B cell (primary cell): Measurements from ENCODE around the gene MAPT. TPM values are rescaled to one million over a fixed set of nuclear protein-coding genes. Genes with fewer than 3 reads are reported as not detected.
"Not testable (repeated sequence)": the region's sequence is repeated elsewhere in the genome, so short reads cannot be mapped to it uniquely, and the experiment has no call there.

Experiments used
- ATAC-seq: fragments of 200-7000 bp; cut with Tn5 transposase; one replicate; pipeline ENCODE4 v1.10.0; 2021; ENCODE audit warnings: low read depth, mild to moderate bottlenecking, moderate number of reproducible peaks, moderate library complexity
- CTCF ChIA-PET: fragments of 350-600 bp; sonication (Branson Sonifier 250); formaldehyde crosslinking; loops from one replicate; lab custom pipeline; 2021; ENCODE audit warnings: antibody characterized with exemption, inconsistent platforms; lab: Charles Lee
- POLR2A ChIA-PET: fragments of 350-600 bp; sonication (Branson Sonifier 250); formaldehyde crosslinking; loops from one replicate; lab custom pipeline; 2021; ENCODE audit warnings: antibody characterized with exemption; lab: Charles Lee
- DNase-seq: peaks from one replicate; pipeline ENCODE4 v3.0.0; 2013
- H2AFZ ChIP-seq: 2 replicates; pipeline ENCODE4 v1.6.1; 2012; ENCODE audit warnings: mild to moderate bottlenecking, low read depth, low read length; ENCODE audit not compliant: insufficient read depth, poor library complexity, severe bottlenecking
- H3K27ac ChIP-seq, 2 donors: 1 replicate in 1 of 2; 2 replicates in 1 of 2; pipeline ENCODE4 v1.5.1; 2012 to 2013; ENCODE audit warnings: low read length in 2 of 2, mild to moderate bottlenecking in 2 of 2, moderate library complexity in 1 of 2
- H3K27me3 ChIP-seq, 4 experiments: fragments of 200-600 bp in 1 of 4; sonication (generic) in 1 of 4; replicated peaks in 1 of 4; 1 replicate in 2 of 4; 2 replicates in 2 of 4; pipeline versions ENCODE4 v1.6.1 to v1.7.0; 2013 to 2016; ENCODE audit warnings: low read length in 3 of 4, mild to moderate bottlenecking in 2 of 4, mixed read lengths in 1 of 4, moderate library complexity in 1 of 4; ENCODE audit not compliant: insufficient read depth in 4 of 4, control insufficient read depth in 3 of 4; ENCODE audit errors: control extremely low read depth in 1 of 4
- H3K36me3 ChIP-seq, 2 experiments: replicated peaks in 1 of 2; 1 replicate in 1 of 2; 2 replicates in 1 of 2; pipeline versions ENCODE4 v1.6.1 to v1.7.1; 2013; ENCODE audit warnings: low read length in 1 of 2; ENCODE audit not compliant: insufficient read depth in 2 of 2, control insufficient read depth in 1 of 2; ENCODE audit errors: control extremely low read depth in 1 of 2, extremely low read depth in 1 of 2
- H3K4me1 ChIP-seq, 2 donors: fragments of 200-600 bp in 1 of 2; sonication (generic) in 1 of 2; 1 replicate in 1 of 2; 2 replicates in 1 of 2; pipeline versions ENCODE4 v1.5.1 to v1.6.1; 2013 to 2017; ENCODE audit warnings: low read length in 2 of 2; ENCODE audit not compliant: control insufficient read depth in 2 of 2, insufficient read depth in 2 of 2
- H3K4me2 ChIP-seq: replicated peaks from 2 replicates; pipeline ENCODE3; 2012; ENCODE audit warnings: mild to moderate bottlenecking, low read depth, low read length; ENCODE audit not compliant: poor library complexity, severe bottlenecking
- H3K4me3 ChIP-seq, 5 experiments: fragments of 200-600 bp in 1 of 5; sonication (generic) in 1 of 5; 1 replicate in 3 of 5; 2 replicates in 2 of 5; pipeline versions ENCODE4 v1.5.1 to v1.7.0; 2011 to 2016; ENCODE audit warnings: low read length in 4 of 5, mild to moderate bottlenecking in 4 of 5, low read depth in 2 of 5, control low read depth in 1 of 5, moderate library complexity in 1 of 5; ENCODE audit not compliant: insufficient read depth in 1 of 5; ENCODE audit errors: control extremely low read depth in 1 of 5, extremely low read depth in 1 of 5
- H3K79me2 ChIP-seq: fragments of 200-600 bp; sonication (generic); one replicate; pipeline ENCODE4 v1.6.0; 2016; ENCODE audit warnings: low read length; ENCODE audit not compliant: control insufficient read depth, insufficient read depth
- H3K9ac ChIP-seq: fragments of 200-600 bp; sonication (generic); 2 replicates; pipeline ENCODE4 v1.6.1; 2017; ENCODE audit warnings: mild to moderate bottlenecking, low read length, moderate library complexity
- H3K9me3 ChIP-seq, 3 donors: one replicate each; pipeline versions ENCODE4 v1.6.1 to v1.7.1; 2013; ENCODE audit warnings: low read length in 2 of 3; ENCODE audit not compliant: control insufficient read depth in 2 of 3, insufficient read depth in 1 of 3; ENCODE audit errors: control extremely low read depth in 1 of 3
- H4K20me1 ChIP-seq: 2 replicates; pipeline ENCODE4 v1.6.0; 2012; ENCODE audit warnings: mild to moderate bottlenecking, low read length; ENCODE audit not compliant: insufficient read depth, control insufficient read depth, poor library complexity, severe bottlenecking
- H3K27ac Mint-ChIP-seq: one replicate; pipeline ENCODE4 v1.8.0; 2021; ENCODE audit warnings: mixed read lengths
- H3K27me3 Mint-ChIP-seq: one replicate; pipeline ENCODE4 v1.8.0; 2021; ENCODE audit warnings: mixed read lengths
- H3K4me1 Mint-ChIP-seq: one replicate; pipeline ENCODE4 v1.8.0; 2021; ENCODE audit warnings: mixed read lengths
- H3K4me3 Mint-ChIP-seq: one replicate; pipeline ENCODE4 v1.8.0; 2021; ENCODE audit warnings: mixed read lengths
- H3K9me3 Mint-ChIP-seq: one replicate; pipeline ENCODE4 v1.8.0; 2022; ENCODE audit warnings: mixed read lengths; ENCODE audit not compliant: insufficient read depth
- CTCF ChIP-seq: fragments of 200-600 bp; IDR thresholded peaks from one replicate; pipeline ENCODE4 v1.8.0; 2022; ENCODE audit warnings: antibody characterized with exemption, mild to moderate bottlenecking
- EZH2 ChIP-seq: IDR thresholded peaks from 2 replicates; pipeline ENCODE4 v1.6.1; 2012; ENCODE audit warnings: borderline replicate concordance, low read depth, mild to moderate bottlenecking, moderate library complexity, low read length; ENCODE audit not compliant: insufficient read depth, poor library complexity, severe bottlenecking
- WGBS: methylation state at CpG from one replicate; pipeline ENCODE4 v1.1.5; 2013; ENCODE audit warnings: missing lambda C conversion rate; ENCODE audit not compliant: insufficient coverage; 5-methylcytosine and 5-hydroxymethylcytosine counted together
- intact Hi-C: fragments of 100-400 bp; cut with micrococcal nuclease; formaldehyde crosslinking; loops from one replicate; pipeline ENCODE4 v1.10.0; 2022
- polyA plus RNA-seq: library from polyadenylated mRNA; depleted of rRNA; stranded (reverse); fragments of >200 nt; gene quantifications from 2 replicates; pipeline ENCODE4 v1.2.3, GENCODE V29; 2012
- total RNA-seq, 2 donors: library from RNA; stranded (reverse); fragments of 120-200 nt in 1 of 2; gene quantifications; 1 replicate in 1 of 2; 2 replicates in 1 of 2; pipeline versions ENCODE4 v1.2.3 to v1.2.4, GENCODE V29; 2013 to 2022

MAPT gene
- total and polyA plus RNA-seq, 2 donors (not counting 1 experiment from before 2014, with no cell fraction given) = 0.13 to 0.20 TPM

- H3K4me3 Mint-ChIP-seq = no peak overlapping the region
- no peak for ATAC-seq
- no peaks in the 10 kb centered on the region for H3K9me3 ChIP-seq
- H3K4me1 ChIP-seq = no peaks in the 10 kb centered on the region
- no peaks in the 10 kb centered on the region for H3K36me3 ChIP-seq
- peaks cover 0 to 16% (median 2%) of the 10 kb centered on the region in 4 experiments for H3K27me3 ChIP-seq
- H3K27me3 Mint-ChIP-seq = peaks cover 35% of the 10 kb centered on the region
- H3K4me3 ChIP-seq = no peak overlapping the region
- intact Hi-C loops = no loop called here
- no peak overlapping the region for H3K27ac ChIP-seq
- no peak overlapping the region for H3K27ac Mint-ChIP-seq
- H3K79me2 ChIP-seq = no peaks in the 10 kb centered on the region
- TF ChIP-seq CTCF (no peak), EZH2 (no peak)
- ChIA-PET POLR2A (no interaction called here), CTCF (no interaction called here)
- no peak overlapping the region for H3K4me2 ChIP-seq
- H2AFZ ChIP-seq = no peak overlapping the region
- H4K20me1 ChIP-seq = no peaks in the 10 kb centered on the region
- 83% methylated on average over 4 of the region's 4 CpGs for WGBS
- H3K9me3 Mint-ChIP-seq = no peaks in the 10 kb centered on the region
- no peak overlapping the region for H3K9ac ChIP-seq
- no peak for DNase-seq
- H3K4me1 Mint-ChIP-seq = no peaks in the 10 kb centered on the region
These were observed 42.3 kb downstream of the MAPT start for GRCh38 chr17:45936610-45937009.

- CTCF ChIA-PET, H3K4me1 ChIP-seq, H3K9ac ChIP-seq, DNase-seq, H3K27ac Mint-ChIP-seq, H3K4me3 ChIP-seq, H2AFZ ChIP-seq, POLR2A ChIA-PET, intact Hi-C loops, H3K79me2 ChIP-seq, H3K4me3 Mint-ChIP-seq, H3K9me3 Mint-ChIP-seq, H3K9me3 ChIP-seq, H3K4me2 ChIP-seq, H4K20me1 ChIP-seq, H3K27ac ChIP-seq, H3K4me1 Mint-ChIP-seq, H3K36me3 ChIP-seq, ATAC-seq: not testable (repeated sequence)
- H3K27me3 ChIP-seq = peaks cover 0 to 16% (median 2%) of the 10 kb centered on the region in 4 experiments
- H3K27me3 Mint-ChIP-seq = peaks cover 37% of the 10 kb centered on the region
These were observed 42.8 kb downstream of the MAPT start for GRCh38 chr17:45937186-45937585.
